HEK293 (cell line): ENCODE results near the gene WNT16.
A peak's percentile ranks its signal among the peaks of the same experiment; 100 is the strongest.
"Not testable (repeated sequence)": the region's sequence is repeated elsewhere in the genome, so short reads cannot be mapped to it uniquely, and the experiment has no call there.

ENCODE experiments used
- CTCF ChIA-PET: fragments of 350-600 bp; formaldehyde crosslinking; extraction: SDS; loops from one replicate; lab custom pipeline; 2021; ENCODE audit warnings: antibody characterized with exemption; lab: Yijun Ruan, JAX
- POLR2A ChIA-PET: fragments of 300-600 bp; formaldehyde crosslinking; extraction: SDS; loops from one replicate; lab custom pipeline; 2020; ENCODE audit warnings: antibody characterized with exemption, inconsistent platforms; lab: Yijun Ruan, JAX
- H3K27ac ChIP-seq: fragments of 200-500 bp; sonication (Bioruptor generic); 2 replicates; pipeline ENCODE4 v1.5.1; 2014; ENCODE audit warnings: low read depth, low read length, control low read depth, inconsistent platforms; ENCODE audit errors: extremely low read depth
- H3K36me3 ChIP-seq, 2 experiments: fragments of 200-500 bp in 1 of 2; sonication (Bioruptor generic) in 1 of 2; 1 replicate in 1 of 2; 2 replicates in 1 of 2; pipeline ENCODE4 v1.5.1; 2014 to 2017; ENCODE audit warnings: inconsistent platforms in 2 of 2, low read length in 2 of 2; ENCODE audit not compliant: control insufficient read depth in 2 of 2, insufficient read depth in 1 of 2
- H3K4me1 ChIP-seq: fragments of 200-500 bp; sonication (Bioruptor generic); 2 replicates; pipeline ENCODE4 v1.5.1; 2014; ENCODE audit warnings: mild to moderate bottlenecking, low read length, inconsistent platforms; ENCODE audit not compliant: control insufficient read depth, insufficient read depth
- H3K4me3 ChIP-seq: 2 replicates; pipeline ENCODE4 v1.5.1; 2011; ENCODE audit warnings: low read depth, mild to moderate bottlenecking, control low read depth, low read length, moderate library complexity
- H3K9me3 ChIP-seq: fragments of 200-500 bp; sonication (Bioruptor generic); 2 replicates; pipeline ENCODE4 v1.5.1; 2014; ENCODE audit warnings: low read depth, low read length, inconsistent platforms; ENCODE audit not compliant: control insufficient read depth, insufficient read depth
- FEZF1 ChIP-seq: fragments of 450-650 bp; formaldehyde crosslinking; IDR thresholded peaks from 2 replicates; pipeline ENCODE4 v1.5.1; 2016; ENCODE audit warnings: missing biosample characterization, missing genetic modification characterization
- KLF1 ChIP-seq: fragments of 450-650 bp; formaldehyde crosslinking; IDR thresholded peaks from 2 replicates; pipeline ENCODE4 v1.5.1; 2016; ENCODE audit warnings: missing biosample characterization, missing genetic modification characterization
- KLF10 ChIP-seq: fragments of 450-650 bp; IDR thresholded peaks from 2 replicates; pipeline ENCODE4 v1.5.1; 2018; ENCODE audit warnings: missing biosample characterization, mild to moderate bottlenecking, missing genetic modification characterization
- MZF1 ChIP-seq: fragments of 450-650 bp; formaldehyde crosslinking; IDR thresholded peaks from 2 replicates; pipeline ENCODE4 v1.5.1; 2017; ENCODE audit warnings: missing biosample characterization, missing genetic modification characterization, borderline replicate concordance
- OVOL3 ChIP-seq: fragments of 450-650 bp; formaldehyde crosslinking; IDR thresholded peaks from 2 replicates; pipeline ENCODE4 v1.5.1; 2016; ENCODE audit warnings: missing biosample characterization, missing genetic modification characterization
- SETDB1 ChIP-seq: IDR thresholded peaks from one replicate; pipeline ENCODE4 v1.6.1; 2017; ENCODE audit warnings: mild to moderate bottlenecking, low read length, moderate library complexity, mixed read lengths; ENCODE audit not compliant: insufficient read length
- SP2 ChIP-seq: fragments of 450-650 bp; formaldehyde crosslinking; IDR thresholded peaks from 2 replicates; pipeline ENCODE4 v1.5.1; 2016; ENCODE audit warnings: missing biosample characterization, missing genetic modification characterization
- ZBTB7A ChIP-seq: fragments of 450-650 bp; formaldehyde crosslinking; IDR thresholded peaks from 2 replicates; pipeline ENCODE4 v1.5.1; 2016; ENCODE audit warnings: low read depth, missing biosample characterization, missing genetic modification characterization
- ZBTB8A ChIP-seq: fragments of 450-650 bp; formaldehyde crosslinking; IDR thresholded peaks from 2 replicates; pipeline ENCODE4 v1.5.1; 2016; ENCODE audit warnings: missing biosample characterization, missing genetic modification characterization
- ZIC2 ChIP-seq: fragments of 450-650 bp; formaldehyde crosslinking; IDR thresholded peaks from 2 replicates; pipeline ENCODE4 v1.5.1; 2016; ENCODE audit warnings: missing biosample characterization, missing genetic modification characterization
- ZNF404 ChIP-seq: fragments of 450-650 bp; formaldehyde crosslinking; IDR thresholded peaks from 2 replicates; pipeline ENCODE4 v1.5.1; 2017; ENCODE audit warnings: missing biosample characterization, missing genetic modification characterization
- ZNF664 ChIP-seq: fragments of 450-650 bp; formaldehyde crosslinking; IDR thresholded peaks from 2 replicates; pipeline ENCODE4 v1.5.1; 2016; ENCODE audit warnings: missing biosample characterization, missing genetic modification characterization
- ZNF776 ChIP-seq: fragments of 450-650 bp; formaldehyde crosslinking; IDR thresholded peaks from 2 replicates; pipeline ENCODE4 v1.5.0; 2017; ENCODE audit warnings: missing biosample characterization, missing genetic modification characterization, borderline replicate concordance
- ZNF791 ChIP-seq: fragments of 450-650 bp; formaldehyde crosslinking; IDR thresholded peaks from 2 replicates; pipeline ENCODE4 v1.5.1; 2016; ENCODE audit warnings: missing biosample characterization, missing genetic modification characterization
- ZSCAN30 ChIP-seq: fragments of 450-650 bp; IDR thresholded peaks from 2 replicates; pipeline ENCODE4 v1.5.1; 2018; ENCODE audit warnings: missing biosample characterization, mild to moderate bottlenecking, missing genetic modification characterization, moderate library complexity
- TF ChIP-seq, protein P1 (sequence below): fragments of 450-650 bp; formaldehyde crosslinking; IDR thresholded peaks from 2 replicates; pipeline ENCODE4 v1.5.1; 2016; ENCODE audit warnings: missing biosample characterization, missing genetic modification characterization
- TF ChIP-seq, protein P2 (sequence below): fragments of 450-650 bp; formaldehyde crosslinking; IDR thresholded peaks from 2 replicates; pipeline ENCODE4 v1.5.1; 2016; ENCODE audit warnings: missing biosample characterization, missing genetic modification characterization
- TF ChIP-seq, protein P3 (sequence below): fragments of 450-650 bp; formaldehyde crosslinking; IDR thresholded peaks from 2 replicates; pipeline ENCODE4 v1.5.1; 2016; ENCODE audit warnings: missing biosample characterization, missing genetic modification characterization
- TF ChIP-seq, protein P4 (sequence below): fragments of 450-650 bp; formaldehyde crosslinking; IDR thresholded peaks from 2 replicates; pipeline ENCODE4 v1.5.1; 2016; ENCODE audit warnings: missing biosample characterization, missing genetic modification characterization, borderline replicate concordance
- TF ChIP-seq, protein P5 (sequence below): fragments of 450-650 bp; formaldehyde crosslinking; IDR thresholded peaks from 2 replicates; pipeline ENCODE4 v1.5.1; 2016; ENCODE audit warnings: missing biosample characterization, missing genetic modification characterization
- TF ChIP-seq, protein P6 (sequence below): fragments of 450-650 bp; formaldehyde crosslinking; IDR thresholded peaks from 2 replicates; pipeline ENCODE4 v1.5.1; 2016; ENCODE audit warnings: missing biosample characterization, missing genetic modification characterization

The WNT16 gene

DNA sequence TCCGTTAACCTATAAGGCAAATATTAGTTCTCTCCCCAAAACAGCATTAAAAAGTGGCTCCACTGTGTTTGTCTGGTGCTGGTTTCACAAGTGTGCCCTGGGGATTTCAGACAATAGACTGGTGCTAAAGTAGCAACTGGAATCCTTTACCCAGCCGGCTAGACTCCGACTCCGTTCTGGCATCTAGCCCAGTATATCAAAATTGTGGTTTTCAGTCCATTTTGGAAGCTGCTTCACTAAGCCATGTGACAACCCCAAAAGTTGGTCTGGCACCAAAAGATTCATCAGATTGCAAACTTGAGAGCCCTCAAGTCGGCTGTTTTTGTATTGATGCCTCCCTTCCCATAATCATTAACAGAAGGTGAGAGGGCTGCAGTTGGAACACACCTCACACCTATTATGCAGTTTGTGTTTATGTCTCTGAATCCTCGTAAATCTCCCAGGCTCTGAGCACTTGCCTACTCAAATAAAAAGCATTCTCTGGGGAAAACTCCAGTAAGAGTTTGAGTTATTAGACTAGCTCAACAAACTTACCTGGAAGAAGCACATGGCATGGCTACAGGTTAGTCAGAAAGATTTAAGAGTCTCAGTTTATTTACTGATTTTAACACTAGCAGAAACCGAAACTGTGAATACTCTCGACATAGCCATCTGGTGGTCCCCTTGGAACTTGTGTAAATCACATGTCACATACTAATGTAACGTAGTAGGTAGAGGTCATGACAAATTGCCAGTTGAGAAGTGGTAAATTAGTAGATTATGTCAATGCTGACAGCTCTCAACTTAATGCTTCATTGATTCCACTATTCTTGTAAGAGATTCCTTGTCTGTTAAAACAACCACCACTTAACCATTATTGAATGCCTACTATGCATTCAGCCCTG lies 14.8 kb upstream of the WNT16 start (continued):
- TF ChIP-seq ZIC2 (tag by site-specific recombination) (peak; percentile 56), SP2 (tag by site-specific recombination) (peak; percentile 23; the same call in 1 of the 2 replicates), ZNF776 (tag by site-specific recombination) (no peak), ZNF791 (tag by site-specific recombination) (no peak), FEZF1 (tag by site-specific recombination) (peak; percentile 99), ZBTB8A (tag by site-specific recombination) (peak; percentile 44), OVOL3 (tag by site-specific recombination) (peak; percentile 95), ZNF404 (tag by site-specific recombination) (no peak), ZNF664 (tag by site-specific recombination) (peak; percentile 50; the same call in 1 of the 2 replicates), SETDB1 (no peak), KLF10 (tag by site-specific recombination) (peak; percentile 79), KLF1 (tag by site-specific recombination) (peak; percentile 19; the same call in 1 of the 2 replicates), MZF1 (peak; percentile 93), ZBTB7A (tag by site-specific recombination) (no peak), ZSCAN30 (peak; percentile 55; the same call in 1 of the 2 replicates)
- TF ChIP-seq, protein P1, sequence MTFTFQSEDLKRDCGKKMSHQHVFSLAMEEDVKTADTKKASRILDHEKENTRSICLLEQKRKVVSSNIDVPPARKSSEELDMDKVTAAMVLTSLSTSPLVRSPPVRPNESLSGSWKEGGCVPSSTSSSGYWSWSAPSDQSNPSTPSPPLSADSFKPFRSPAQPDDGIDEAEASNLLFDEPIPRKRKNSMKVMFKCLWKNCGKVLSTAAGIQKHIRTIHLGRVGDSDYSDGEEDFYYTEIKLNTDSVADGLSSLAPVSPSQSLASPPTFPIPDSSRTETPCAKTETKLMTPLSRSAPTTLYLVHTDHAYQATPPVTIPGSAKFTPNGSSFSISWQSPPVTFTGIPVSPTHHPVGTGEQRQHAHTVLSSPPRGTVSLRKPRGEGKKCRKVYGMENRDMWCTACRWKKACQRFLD = no peak
- TF ChIP-seq, protein P2, sequence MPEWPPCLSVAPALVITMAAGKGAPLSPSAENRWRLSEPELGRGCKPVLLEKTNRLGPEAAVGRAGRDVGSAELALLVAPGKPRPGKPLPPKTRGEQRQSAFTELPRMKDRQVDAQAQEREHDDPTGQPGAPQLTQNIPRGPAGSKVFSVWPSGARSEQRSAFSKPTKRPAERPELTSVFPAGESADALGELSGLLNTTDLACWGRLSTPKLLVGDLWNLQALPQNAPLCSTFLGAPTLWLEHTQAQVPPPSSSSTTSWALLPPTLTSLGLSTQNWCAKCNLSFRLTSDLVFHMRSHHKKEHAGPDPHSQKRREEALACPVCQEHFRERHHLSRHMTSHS (tag by site-specific recombination) = peak; percentile 79
- TF ChIP-seq, protein P3, sequence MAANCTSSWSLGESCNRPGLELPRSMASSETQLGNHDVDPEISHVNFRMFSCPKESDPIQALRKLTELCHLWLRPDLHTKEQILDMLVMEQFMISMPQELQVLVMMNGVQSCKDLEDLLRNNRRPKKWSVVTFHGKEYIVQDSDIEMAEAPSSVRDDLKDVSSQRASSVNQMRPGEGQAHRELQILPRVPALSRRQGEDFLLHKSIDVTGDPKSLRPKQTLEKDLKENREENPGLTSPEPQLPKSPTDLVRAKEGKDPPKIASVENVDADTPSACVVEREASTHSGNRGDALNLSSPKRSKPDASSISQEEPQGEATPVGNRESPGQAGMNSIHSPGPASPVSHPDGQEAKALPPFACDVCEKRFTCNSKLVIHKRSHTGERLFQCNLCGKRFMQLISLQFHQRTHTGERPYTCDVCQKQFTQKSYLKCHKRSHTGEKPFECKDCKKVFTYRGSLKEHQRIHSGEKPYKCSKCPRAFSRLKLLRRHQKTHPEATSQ = no peak
- TF ChIP-seq, protein P4, sequence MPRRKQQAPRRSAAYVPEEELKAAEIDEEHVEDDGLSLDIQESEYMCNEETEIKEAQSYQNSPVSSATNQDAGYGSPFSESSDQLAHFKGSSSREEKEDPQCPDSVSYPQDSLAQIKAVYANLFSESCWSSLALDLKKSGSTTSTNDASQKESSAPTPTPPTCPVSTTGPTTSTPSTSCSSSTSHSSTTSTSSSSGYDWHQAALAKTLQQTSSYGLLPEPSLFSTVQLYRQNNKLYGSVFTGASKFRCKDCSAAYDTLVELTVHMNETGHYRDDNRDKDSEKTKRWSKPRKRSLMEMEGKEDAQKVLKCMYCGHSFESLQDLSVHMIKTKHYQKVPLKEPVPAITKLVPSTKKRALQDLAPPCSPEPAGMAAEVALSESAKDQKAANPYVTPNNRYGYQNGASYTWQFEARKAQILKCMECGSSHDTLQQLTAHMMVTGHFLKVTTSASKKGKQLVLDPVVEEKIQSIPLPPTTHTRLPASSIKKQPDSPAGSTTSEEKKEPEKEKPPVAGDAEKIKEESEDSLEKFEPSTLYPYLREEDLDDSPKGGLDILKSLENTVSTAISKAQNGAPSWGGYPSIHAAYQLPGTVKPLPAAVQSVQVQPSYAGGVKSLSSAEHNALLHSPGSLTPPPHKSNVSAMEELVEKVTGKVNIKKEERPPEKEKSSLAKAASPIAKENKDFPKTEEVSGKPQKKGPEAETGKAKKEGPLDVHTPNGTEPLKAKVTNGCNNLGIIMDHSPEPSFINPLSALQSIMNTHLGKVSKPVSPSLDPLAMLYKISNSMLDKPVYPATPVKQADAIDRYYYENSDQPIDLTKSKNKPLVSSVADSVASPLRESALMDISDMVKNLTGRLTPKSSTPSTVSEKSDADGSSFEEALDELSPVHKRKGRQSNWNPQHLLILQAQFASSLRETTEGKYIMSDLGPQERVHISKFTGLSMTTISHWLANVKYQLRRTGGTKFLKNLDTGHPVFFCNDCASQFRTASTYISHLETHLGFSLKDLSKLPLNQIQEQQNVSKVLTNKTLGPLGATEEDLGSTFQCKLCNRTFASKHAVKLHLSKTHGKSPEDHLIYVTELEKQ (tag by site-specific recombination) = peak; percentile 39
- TF ChIP-seq, protein P5, sequence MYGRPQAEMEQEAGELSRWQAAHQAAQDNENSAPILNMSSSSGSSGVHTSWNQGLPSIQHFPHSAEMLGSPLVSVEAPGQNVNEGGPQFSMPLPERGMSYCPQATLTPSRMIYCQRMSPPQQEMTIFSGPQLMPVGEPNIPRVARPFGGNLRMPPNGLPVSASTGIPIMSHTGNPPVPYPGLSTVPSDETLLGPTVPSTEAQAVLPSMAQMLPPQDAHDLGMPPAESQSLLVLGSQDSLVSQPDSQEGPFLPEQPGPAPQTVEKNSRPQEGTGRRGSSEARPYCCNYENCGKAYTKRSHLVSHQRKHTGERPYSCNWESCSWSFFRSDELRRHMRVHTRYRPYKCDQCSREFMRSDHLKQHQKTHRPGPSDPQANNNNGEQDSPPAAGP = no peak
- TF ChIP-seq, protein P6, sequence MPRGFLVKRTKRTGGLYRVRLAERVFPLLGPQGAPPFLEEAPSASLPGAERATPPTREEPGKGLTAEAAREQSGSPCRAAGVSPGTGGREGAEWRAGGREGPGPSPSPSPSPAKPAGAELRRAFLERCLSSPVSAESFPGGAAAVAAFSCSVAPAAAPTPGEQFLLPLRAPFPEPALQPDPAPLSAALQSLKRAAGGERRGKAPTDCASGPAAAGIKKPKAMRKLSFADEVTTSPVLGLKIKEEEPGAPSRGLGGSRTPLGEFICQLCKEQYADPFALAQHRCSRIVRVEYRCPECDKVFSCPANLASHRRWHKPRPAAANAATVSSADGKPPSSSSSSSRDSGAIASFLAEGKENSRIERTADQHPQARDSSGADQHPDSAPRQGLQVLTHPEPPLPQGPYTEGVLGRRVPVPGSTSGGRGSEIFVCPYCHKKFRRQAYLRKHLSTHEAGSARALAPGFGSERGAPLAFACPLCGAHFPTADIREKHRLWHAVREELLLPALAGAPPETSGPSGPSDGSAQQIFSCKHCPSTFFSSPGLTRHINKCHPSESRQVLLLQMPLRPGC (tag by site-specific recombination) = peak; percentile 60

DNA sequence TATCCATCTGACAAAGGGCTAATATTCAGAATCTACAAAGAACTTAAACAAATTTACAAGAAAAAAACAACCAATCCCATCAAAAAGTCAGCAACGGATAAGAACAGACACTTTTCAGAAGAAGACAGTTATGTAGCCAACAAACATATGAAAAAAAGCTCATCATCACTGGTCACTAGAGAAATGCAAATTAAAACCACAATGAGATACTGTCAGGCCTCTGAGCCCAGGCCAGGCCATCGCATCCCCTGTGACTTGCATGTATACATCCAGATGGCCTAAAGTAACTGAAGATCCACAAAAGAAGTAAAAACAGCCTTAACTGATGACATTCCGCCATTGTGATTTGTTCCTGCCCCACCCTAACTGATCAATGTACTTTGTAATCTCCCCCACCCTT lies 13.6 kb upstream of the WNT16 start:
- H3K27ac ChIP-seq, POLR2A ChIA-PET: not testable (repeated sequence)
- CTCF ChIA-PET = interaction anchor here (0.6 kb wide), 1 partner anchor 80 kb away, joined by 3 read pairs; no protein-coding TSS in a partner anchor

More for the DNA sequence above, 13.6 kb upstream of the WNT16 start:
- H3K4me1 ChIP-seq, H3K36me3 ChIP-seq, H3K4me3 ChIP-seq, H3K9me3 ChIP-seq: not testable (repeated sequence)
